Tibial artery (tissue), 4 donors: ENCODE data around the gene TCAP.
"Not testable (repeated sequence)": the region's sequence is repeated elsewhere in the genome, so short reads cannot be mapped to it uniquely, and the experiment has no call there.

ENCODE experiments used
- DNase-seq, 2 donors: peaks; one replicate each; pipeline ENCODE4 v3.0.0-alpha.2; 2019
- H3K27ac ChIP-seq, 2 donors: fragments of 200-600 bp; sonication (generic) in 1 of 2; 1 replicate in 1 of 2; 2 replicates in 1 of 2; pipeline ENCODE4 v1.5.1; 2018 to 2019; ENCODE audit warnings: mild to moderate bottlenecking in 1 of 2
- H3K27me3 ChIP-seq, 2 donors: fragments of 200-600 bp; sonication (generic) in 1 of 2; one replicate each; pipeline versions ENCODE4 v1.5.1 to v1.6.0; 2016 to 2019
- H3K36me3 ChIP-seq, 3 donors: fragments of 200-600 bp; sonication (generic) in 2 of 3; one replicate each; pipeline ENCODE4 v1.5.1; 2016 to 2019; ENCODE audit warnings: mild to moderate bottlenecking in 2 of 3
- H3K4me1 ChIP-seq, 4 donors: fragments of 200-600 bp; sonication (generic) in 2 of 4; 1 replicate in 3 of 4; 2 replicates in 1 of 4; pipeline ENCODE4 v1.5.1; 2016 to 2019
- H3K4me3 ChIP-seq, 2 donors: fragments of 200-600 bp; sonication (generic) in 1 of 2; 1 replicate in 1 of 2; 2 replicates in 1 of 2; pipeline ENCODE4 v1.5.1; 2018 to 2019; ENCODE audit warnings: mild to moderate bottlenecking in 2 of 2
- H3K9me3 ChIP-seq, 3 donors: fragments of 200-600 bp; sonication (generic) in 1 of 3; one replicate each; pipeline ENCODE4 v1.5.1; 2016 to 2019
- intact Hi-C: fragments of 100-400 bp; cut with DNase I; formaldehyde crosslinking; loops from one replicate; pipeline ENCODE4 v1.15.0; 2023; ENCODE audit warnings: low total_unique reads
- TF ChIP-seq, protein P1 (sequence below), 2 experiments: fragments of 200-600 bp in 1 of 2; fragments of 450-650 bp in 1 of 2; IDR thresholded peaks; one replicate each; pipeline ENCODE4 v1.5.1; 2017 to 2019; ENCODE audit warnings: antibody characterized with exemption in 2 of 2, mild to moderate bottlenecking in 1 of 2, moderate library complexity in 1 of 2

Gene TCAP

DNA sequence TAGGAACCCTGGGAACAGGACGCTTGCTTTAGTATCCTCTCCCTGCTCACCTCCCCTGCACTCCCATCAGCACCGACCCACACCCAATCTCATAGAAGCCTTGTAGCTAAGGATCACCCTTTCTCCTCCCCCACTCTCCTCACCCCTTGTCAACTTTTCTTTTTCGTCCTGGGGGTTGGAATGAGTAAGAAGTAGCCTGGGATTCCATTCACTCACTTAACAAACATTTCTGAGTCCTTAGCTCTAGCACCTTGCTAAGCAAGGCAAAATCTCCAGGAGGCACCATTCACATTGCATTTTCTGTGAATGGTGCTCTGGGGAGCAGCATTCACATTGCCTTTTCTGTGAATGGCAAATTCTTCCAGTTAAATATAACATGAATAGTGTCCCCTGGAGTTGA is 23.8 kb downstream of the TCAP start:
- peaks cover 0 to 17% (median 8%) of the 10 kb centered on the region in 4 donors for H3K4me1 ChIP-seq
- peak overlapping the region in 1 of 2 donors; percentile 60 for H3K4me3 ChIP-seq
- intact Hi-C loops = no loop called here
- no peaks in the 10 kb centered on the region for H3K9me3 ChIP-seq
- DNase-seq = no peak
- H3K27me3 ChIP-seq = no peaks in the 10 kb centered on the region
- no peak overlapping the region for H3K27ac ChIP-seq
- TF ChIP-seq, protein P1, sequence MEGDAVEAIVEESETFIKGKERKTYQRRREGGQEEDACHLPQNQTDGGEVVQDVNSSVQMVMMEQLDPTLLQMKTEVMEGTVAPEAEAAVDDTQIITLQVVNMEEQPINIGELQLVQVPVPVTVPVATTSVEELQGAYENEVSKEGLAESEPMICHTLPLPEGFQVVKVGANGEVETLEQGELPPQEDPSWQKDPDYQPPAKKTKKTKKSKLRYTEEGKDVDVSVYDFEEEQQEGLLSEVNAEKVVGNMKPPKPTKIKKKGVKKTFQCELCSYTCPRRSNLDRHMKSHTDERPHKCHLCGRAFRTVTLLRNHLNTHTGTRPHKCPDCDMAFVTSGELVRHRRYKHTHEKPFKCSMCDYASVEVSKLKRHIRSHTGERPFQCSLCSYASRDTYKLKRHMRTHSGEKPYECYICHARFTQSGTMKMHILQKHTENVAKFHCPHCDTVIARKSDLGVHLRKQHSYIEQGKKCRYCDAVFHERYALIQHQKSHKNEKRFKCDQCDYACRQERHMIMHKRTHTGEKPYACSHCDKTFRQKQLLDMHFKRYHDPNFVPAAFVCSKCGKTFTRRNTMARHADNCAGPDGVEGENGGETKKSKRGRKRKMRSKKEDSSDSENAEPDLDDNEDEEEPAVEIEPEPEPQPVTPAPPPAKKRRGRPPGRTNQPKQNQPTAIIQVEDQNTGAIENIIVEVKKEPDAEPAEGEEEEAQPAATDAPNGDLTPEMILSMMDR (IDR thresholded peaks at IDR 0.05) = no peak
- peaks cover 0 to 19% (median 0%) of the 10 kb centered on the region in 3 donors for H3K36me3 ChIP-seq

DNA sequence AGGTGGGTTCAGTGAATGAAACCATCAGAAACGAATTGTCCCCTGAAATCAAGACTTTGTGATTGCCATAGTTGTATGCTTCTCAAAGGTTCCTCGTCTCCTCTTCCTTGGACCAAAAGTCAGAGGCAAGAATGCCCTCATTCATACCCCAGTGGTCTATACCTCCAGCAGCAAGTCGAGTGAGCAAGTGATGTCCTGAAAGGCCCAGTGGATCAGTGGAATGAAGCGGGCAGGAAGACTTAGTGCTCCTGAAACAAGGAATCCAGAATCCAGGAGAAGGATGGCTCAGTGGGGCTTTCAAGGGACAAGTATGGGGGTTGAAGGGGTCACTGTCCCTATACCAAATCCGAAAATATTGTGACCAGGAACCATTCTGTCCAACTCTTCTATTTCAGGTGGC is 29.4 kb downstream of the TCAP start:
- no peak for DNase-seq
- H3K36me3 ChIP-seq = no peaks in the 10 kb centered on the region
- no peaks in the 10 kb centered on the region for H3K27me3 ChIP-seq
- no peak overlapping the region for H3K27ac ChIP-seq
- H3K4me1 ChIP-seq = peaks cover 0 to 9% (median 3%) of the 10 kb centered on the region in 4 donors
- no peak overlapping the region for H3K4me3 ChIP-seq
- TF ChIP-seq, protein P1 (IDR thresholded peaks at IDR 0.05) = no peak
- H3K9me3 ChIP-seq = no peaks in the 10 kb centered on the region
- intact Hi-C loops = no loop called here

DNA sequence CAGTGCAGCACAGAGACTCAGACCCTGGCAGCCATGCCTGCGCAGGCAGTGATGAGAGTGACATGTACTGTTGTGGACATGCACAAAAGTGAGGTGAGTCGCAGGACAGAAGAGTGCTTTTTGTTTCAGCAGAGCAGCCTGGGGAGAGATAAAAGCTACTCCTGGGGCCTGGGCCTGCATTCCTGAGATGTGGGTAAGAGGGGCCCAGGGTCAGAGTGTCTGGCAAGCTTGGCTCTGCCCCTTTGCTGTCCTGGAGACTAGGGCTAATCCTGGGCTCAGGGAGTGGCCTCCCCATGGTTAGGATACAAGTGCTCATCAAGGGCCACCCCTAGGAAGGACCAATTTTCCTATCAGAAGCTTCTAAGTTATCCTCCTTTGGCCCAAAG is 29.9 kb downstream of the TCAP start:
- no peak for DNase-seq
- no peaks in the 10 kb centered on the region for H3K36me3 ChIP-seq
- H3K27me3 ChIP-seq = no peaks in the 10 kb centered on the region
- H3K4me3 ChIP-seq = no peak overlapping the region
- no peak overlapping the region for H3K27ac ChIP-seq
- intact Hi-C loops = no loop called here
- H3K9me3 ChIP-seq = no peaks in the 10 kb centered on the region
- H3K4me1 ChIP-seq = peaks cover 0 to 9% (median 3%) of the 10 kb centered on the region in 4 donors
- TF ChIP-seq, protein P1 (IDR thresholded peaks at IDR 0.05) = no peak

DNA sequence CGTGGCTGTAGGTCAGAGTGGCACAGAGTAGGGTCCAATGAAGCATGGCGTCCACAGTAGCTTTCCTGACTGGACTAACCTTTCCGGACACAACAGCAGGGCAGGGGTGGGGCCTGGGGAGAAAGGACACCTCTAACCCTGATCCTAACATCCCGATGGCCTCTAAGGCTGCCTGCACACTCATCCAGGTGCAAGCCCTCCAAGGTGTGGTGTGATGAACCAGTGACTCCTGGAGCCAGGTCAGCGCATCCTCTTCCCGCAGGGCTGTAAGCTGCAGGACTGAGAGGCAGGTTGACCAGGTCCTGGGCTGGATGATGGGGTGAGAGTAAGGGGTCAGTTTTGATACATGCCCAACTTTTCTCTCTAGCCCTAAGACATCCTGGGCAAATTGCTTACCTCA is 31.6 kb downstream of the TCAP start:
- no peaks in the 10 kb centered on the region for H3K27me3 ChIP-seq
- H3K4me1 ChIP-seq = peaks cover 0 to 19% (median 12%) of the 10 kb centered on the region in 4 donors
- H3K4me3 ChIP-seq = no peak overlapping the region
- TF ChIP-seq, protein P1 (IDR thresholded peaks at IDR 0.05) = no peak
- intact Hi-C loops = no loop called here
- H3K27ac ChIP-seq = no peak overlapping the region
- no peak for DNase-seq
- H3K9me3 ChIP-seq = no peaks in the 10 kb centered on the region
- H3K36me3 ChIP-seq = no peaks in the 10 kb centered on the region

DNA sequence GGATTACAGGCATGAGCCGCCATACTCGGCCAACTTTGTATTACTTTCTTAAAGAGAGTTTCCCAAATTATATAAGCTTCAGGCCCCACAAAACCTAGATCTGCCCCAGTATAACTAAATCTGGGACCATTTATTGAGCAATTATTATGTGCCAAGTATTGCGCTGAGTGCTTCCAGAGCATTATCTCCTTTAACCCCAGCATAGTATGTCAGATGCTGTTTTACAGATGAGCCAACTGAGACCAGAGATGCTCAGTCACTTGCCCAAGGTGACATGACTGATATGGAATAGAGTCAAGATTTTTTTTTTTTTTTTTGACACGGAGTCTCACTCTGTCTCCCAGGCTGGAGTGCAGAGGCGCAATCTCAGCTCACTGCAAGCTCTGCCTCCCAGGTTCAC is 32.8 kb downstream of the TCAP start:
- Histone ChIP-seq H3K36me3 (no peaks in the 10 kb centered on the region), H3K4me3 (no peak overlapping the region), H3K9me3 (no peaks in the 10 kb centered on the region), H3K27ac (no peak overlapping the region), H3K4me1 (peaks cover 0 to 31% (median 22%) of the 10 kb centered on the region in 4 donors), H3K27me3 (no peaks in the 10 kb centered on the region)
- intact Hi-C loops = no loop called here
- TF ChIP-seq, protein P1 (IDR thresholded peaks at IDR 0.05) = no peak
- no peak for DNase-seq

DNA sequence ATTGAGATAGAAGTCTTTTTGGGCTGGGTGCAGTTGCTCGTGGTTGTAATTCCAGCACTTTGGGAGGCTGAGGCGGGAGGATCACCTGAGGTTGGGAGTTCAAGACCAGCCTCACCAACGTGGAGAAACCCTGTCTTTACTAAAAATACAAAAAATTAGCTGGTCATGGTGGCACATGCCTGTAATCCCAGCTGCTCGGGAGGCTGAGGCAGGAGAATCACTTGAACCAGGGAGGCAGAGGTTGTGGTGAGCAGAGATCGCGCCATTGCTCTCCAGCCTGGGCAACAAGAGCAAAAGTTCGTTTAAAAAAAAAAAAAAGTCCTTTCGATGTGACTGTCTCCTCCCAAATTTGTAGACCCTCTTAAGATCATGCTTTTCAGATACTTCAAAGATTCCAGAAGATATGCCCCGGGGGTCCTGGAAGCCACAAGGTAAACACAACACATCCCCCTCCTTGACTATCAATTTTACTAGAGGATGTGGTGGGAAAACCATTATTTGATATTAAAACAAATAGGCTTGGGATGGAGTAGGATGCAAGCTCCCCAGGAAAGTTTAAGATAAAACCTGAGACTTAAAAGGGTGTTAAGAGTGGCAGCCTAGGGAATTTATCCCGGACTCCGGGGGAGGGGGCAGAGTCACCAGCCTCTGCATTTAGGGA is 34.1 kb downstream of the TCAP start:
- DNase-seq, H3K9me3 ChIP-seq, H3K27me3 ChIP-seq, H3K36me3 ChIP-seq, intact Hi-C loops: not testable (repeated sequence)
- H3K4me3 ChIP-seq = peak overlapping the region; percentile 78 to 100
- H3K27ac ChIP-seq = peak overlapping the region; percentile 93 to 98
- H3K4me1 ChIP-seq = peaks cover 0 to 43% (median 29%) of the 10 kb centered on the region in 4 donors
